Measurements from ENCODE around the gene PYROXD2.

The PYROXD2 gene

GRCh38 chr10:98357194-98357822 is 57.7 kb downstream of the PYROXD2 start:
- no peak for DNase-seq (ENCODE audit: extremely low read depth, low read depth)
- no peak for TF ChIP-seq CTCF (IDR thresholded peaks at IDR 0.05; ENCODE audit: low read depth, low read length, missing control alignments)
- no peak overlapping the region for H3K4me3 ChIP-seq (replicated peaks; ENCODE audit: low read depth, low read length)

GRCh38 chr10:98354491-98354890 is 60.5 kb downstream of the PYROXD2 start:
- DNase-seq (ENCODE audit: extremely low read depth, low read depth), result no peak
- no peak for TF ChIP-seq CTCF (IDR thresholded peaks at IDR 0.05; ENCODE audit: low read depth, low read length, missing control alignments)
- no peak overlapping the region for H3K4me3 ChIP-seq (replicated peaks; ENCODE audit: low read depth, low read length)

DNA sequence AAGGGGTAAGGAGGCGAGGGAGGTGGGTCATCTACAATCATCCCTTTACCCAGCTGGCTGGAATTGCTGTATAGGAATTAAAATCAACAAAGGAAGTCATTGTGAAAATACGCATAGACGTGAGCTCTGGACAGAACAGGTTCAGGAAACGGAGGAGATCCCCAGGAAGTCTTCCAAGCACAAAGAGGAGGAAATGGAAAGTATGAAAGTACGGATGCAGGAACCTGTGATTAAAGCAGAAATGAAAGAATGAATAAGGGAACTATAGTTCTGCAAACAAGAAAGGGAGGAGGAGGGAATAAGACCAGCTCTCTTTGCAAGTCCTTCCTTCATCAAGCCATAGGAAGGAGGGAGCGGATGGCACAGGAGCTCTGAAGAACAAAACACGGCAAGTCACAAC is 61.8 kb downstream of the PYROXD2 start:
- TF ChIP-seq CTCF (IDR thresholded peaks at IDR 0.05; ENCODE audit: low read depth, low read length, missing control alignments), result no peak
- no peak for DNase-seq (ENCODE audit: extremely low read depth, low read depth)
- H3K4me3 ChIP-seq (replicated peaks; ENCODE audit: low read depth, low read length), result no peak overlapping the region

- no peak for TF ChIP-seq CTCF (IDR thresholded peaks at IDR 0.05; ENCODE audit: low read depth, low read length, missing control alignments)
- H3K4me3 ChIP-seq (replicated peaks; ENCODE audit: low read depth, low read length), result no peak overlapping the region
- no peak for DNase-seq (ENCODE audit: extremely low read depth, low read depth)
Measured at GRCh38 chr10:98351831-98352402, 63.1 kb downstream of the PYROXD2 start.

DNA sequence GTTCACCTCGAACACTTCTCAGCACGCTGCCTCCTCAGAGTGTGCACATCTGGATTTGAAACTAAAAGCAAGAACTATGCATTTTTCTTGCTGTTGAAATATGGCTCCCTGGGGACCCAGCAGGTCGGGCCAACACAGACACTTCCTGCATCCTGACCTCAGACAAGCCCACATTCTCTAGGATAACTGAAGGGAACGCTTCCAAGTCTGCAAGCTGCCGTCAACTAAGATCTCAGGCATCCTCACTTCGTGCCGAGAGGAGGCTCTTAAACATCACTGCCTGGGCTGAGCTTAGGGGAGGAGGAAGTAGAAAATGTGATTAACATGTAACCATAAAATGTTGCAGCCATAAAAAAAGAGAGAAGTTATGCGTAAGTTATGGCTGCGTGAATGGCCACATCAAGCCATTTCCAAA is 65.5 kb downstream of the PYROXD2 start:
- peak; percentile 99 for DNase-seq (ENCODE audit: extremely low read depth, low read depth)
- TF ChIP-seq CTCF (IDR thresholded peaks at IDR 0.05; ENCODE audit: low read depth, low read length, missing control alignments), result no peak
- H3K4me3 ChIP-seq (replicated peaks; ENCODE audit: low read depth, low read length), result no peak overlapping the region

DNA sequence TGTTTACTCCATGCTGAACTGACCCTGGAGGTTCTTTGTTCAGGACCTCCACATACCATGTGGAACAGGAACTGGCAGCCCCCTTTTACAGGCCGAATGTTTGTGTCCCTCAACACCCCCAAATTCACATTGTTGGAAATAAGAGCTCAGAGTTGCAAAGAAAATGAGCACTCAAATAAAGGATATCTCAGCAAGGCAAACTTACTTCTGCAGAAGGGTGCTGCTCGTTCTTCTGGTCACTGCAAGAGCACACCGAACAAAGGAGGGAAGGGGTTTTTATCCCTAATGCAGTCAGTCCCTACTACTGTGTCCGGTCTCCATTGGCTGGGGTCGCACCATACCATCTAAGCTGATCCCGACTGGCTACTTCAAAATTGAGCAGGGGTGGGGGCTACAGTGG is 68.1 kb downstream of the PYROXD2 start:
- TF ChIP-seq CTCF (IDR thresholded peaks at IDR 0.05; ENCODE audit: low read depth, low read length, missing control alignments), result no peak
- no peak for DNase-seq (ENCODE audit: extremely low read depth, low read depth)
- no peak overlapping the region for H3K4me3 ChIP-seq (replicated peaks; ENCODE audit: low read depth, low read length)

Data from HFF-Myc (cell line).